Natural killer cell (primary cell): ENCODE results near the gene NPLOC4. TPM values are rescaled to one million over a fixed set of nuclear protein-coding genes. Genes with fewer than 3 reads are reported as not detected.

Source experiments
- ATAC-seq, 3 donors: fragments of 150-1000 bp in 2 of 3; fragments of 200-7000 bp in 1 of 3; cut with Tn5 transposase; 1 replicate in 1 of 3; 2 replicates in 2 of 3; pipeline ENCODE4 v1.10.0; 2021; ENCODE audit warnings: mild to moderate bottlenecking in 2 of 3, moderate library complexity in 2 of 3
- DNase-seq, 2 donors: peaks; one replicate each; pipeline versions ENCODE4 v3.0.0 to v3.0.0-alpha.2; 2013 to 2021; ENCODE audit warnings: mixed read lengths in 1 of 2
- H3K27ac ChIP-seq: one replicate; pipeline ENCODE4 v1.5.1; 2013; ENCODE audit warnings: mild to moderate bottlenecking, low read length
- H3K27me3 ChIP-seq: one replicate; pipeline ENCODE4 v1.6.1; 2013; ENCODE audit warnings: low read length; ENCODE audit not compliant: control insufficient read depth, insufficient read depth
- H3K36me3 ChIP-seq: one replicate; pipeline ENCODE4 v1.6.1; 2013; ENCODE audit warnings: low read length; ENCODE audit not compliant: control insufficient read depth, insufficient read depth
- H3K4me1 ChIP-seq: one replicate; pipeline ENCODE4 v1.6.1; 2013; ENCODE audit warnings: low read length; ENCODE audit not compliant: control insufficient read depth, insufficient read depth
- H3K4me3 ChIP-seq: one replicate; pipeline ENCODE4 v1.5.1; 2013; ENCODE audit warnings: low read length
- H3K9me3 ChIP-seq: one replicate; pipeline ENCODE4 v1.6.1; 2013; ENCODE audit warnings: low read length; ENCODE audit not compliant: control insufficient read depth, insufficient read depth
- H3K27ac Mint-ChIP-seq, 2 donors: one replicate each; pipeline ENCODE4 v1.8.0; 2022; ENCODE audit warnings: mild to moderate bottlenecking in 2 of 2, mixed read lengths in 2 of 2, moderate library complexity in 1 of 2
- H3K27me3 Mint-ChIP-seq, 2 donors: one replicate each; pipeline ENCODE4 v1.8.0; 2022; ENCODE audit warnings: low read depth in 2 of 2, mixed read lengths in 2 of 2
- H3K36me3 Mint-ChIP-seq: one replicate; pipeline ENCODE4 v1.8.0; 2022; ENCODE audit warnings: mixed read lengths
- H3K4me1 Mint-ChIP-seq, 2 donors: one replicate each; pipeline ENCODE4 v1.8.0; 2022; ENCODE audit warnings: mixed read lengths in 2 of 2
- H3K4me3 Mint-ChIP-seq: one replicate; pipeline ENCODE4 v1.8.0; 2022; ENCODE audit warnings: mild to moderate bottlenecking, moderate library complexity, mixed read lengths
- H3K9me3 Mint-ChIP-seq, 2 donors: one replicate each; pipeline ENCODE4 v1.8.0; 2022; ENCODE audit warnings: mixed read lengths in 2 of 2
- WGBS: methylation state at CpG from one replicate; pipeline ENCODE4 v1.1.7; 2013; ENCODE audit warnings: missing lambda C conversion rate; ENCODE audit not compliant: insufficient coverage; 5-methylcytosine and 5-hydroxymethylcytosine counted together
- intact Hi-C: fragments of 100-400 bp; cut with micrococcal nuclease; formaldehyde crosslinking; loops from one replicate; pipeline ENCODE4 v1.14.2; 2022
- total RNA-seq, 4 donors: library from RNA; stranded (reverse); fragments of 120-200 nt in 1 of 4; gene quantifications; one replicate each; pipeline versions ENCODE4 v1.2.3 to v1.2.4, GENCODE V29; 2013 to 2022
- TF ChIP-seq, protein P1 (sequence below): fragments of 200-600 bp; IDR thresholded peaks from one replicate; pipeline ENCODE4 v1.8.0; 2022; ENCODE audit warnings: antibody characterized with exemption

The NPLOC4 gene
- total RNA-seq, 3 donors from 2014 or later (not counting 1 experiment from before 2014, with no cell fraction given): 96.2 to 117 (median 99.1) TPM

GRCh38 chr17:81512562-81513371 is 124.1 kb downstream of the NPLOC4 start, which contains the start of gene ACTG1:
Gene ACTG1 (minus strand): TSS chr17:81512799. CDS start chr17:81512354, 445 bp downstream.
- WGBS: under 1% methylated on average over 111 of the region's 111 CpGs
- Histone ChIP-seq H3K4me1 (peaks cover 76% of the 10 kb centered on the region), H3K4me3 (peak within 1 kb of the TSS; percentile 74), H3K9me3 (no peaks in the 10 kb centered on the region), H3K27me3 (no peaks in the 10 kb centered on the region), H3K36me3 (peaks cover 38% of the 10 kb centered on the region), H3K27ac (peak within 1 kb of the TSS; percentile 91)
- peak within 1 kb of the TSS; percentile 95 to 98 for H3K27ac Mint-ChIP-seq
- H3K36me3 Mint-ChIP-seq: peaks cover 28% of the 10 kb centered on the region
- peak within 1 kb of the TSS; percentile 100 for H3K4me3 Mint-ChIP-seq
- intact Hi-C loops: loop anchor here (1.0 to 10.0 kb wide), 3 partner anchors 92 to 1705 kb away; partner anchors contain the start of gene BAHCC1
- TF ChIP-seq, protein P1, sequence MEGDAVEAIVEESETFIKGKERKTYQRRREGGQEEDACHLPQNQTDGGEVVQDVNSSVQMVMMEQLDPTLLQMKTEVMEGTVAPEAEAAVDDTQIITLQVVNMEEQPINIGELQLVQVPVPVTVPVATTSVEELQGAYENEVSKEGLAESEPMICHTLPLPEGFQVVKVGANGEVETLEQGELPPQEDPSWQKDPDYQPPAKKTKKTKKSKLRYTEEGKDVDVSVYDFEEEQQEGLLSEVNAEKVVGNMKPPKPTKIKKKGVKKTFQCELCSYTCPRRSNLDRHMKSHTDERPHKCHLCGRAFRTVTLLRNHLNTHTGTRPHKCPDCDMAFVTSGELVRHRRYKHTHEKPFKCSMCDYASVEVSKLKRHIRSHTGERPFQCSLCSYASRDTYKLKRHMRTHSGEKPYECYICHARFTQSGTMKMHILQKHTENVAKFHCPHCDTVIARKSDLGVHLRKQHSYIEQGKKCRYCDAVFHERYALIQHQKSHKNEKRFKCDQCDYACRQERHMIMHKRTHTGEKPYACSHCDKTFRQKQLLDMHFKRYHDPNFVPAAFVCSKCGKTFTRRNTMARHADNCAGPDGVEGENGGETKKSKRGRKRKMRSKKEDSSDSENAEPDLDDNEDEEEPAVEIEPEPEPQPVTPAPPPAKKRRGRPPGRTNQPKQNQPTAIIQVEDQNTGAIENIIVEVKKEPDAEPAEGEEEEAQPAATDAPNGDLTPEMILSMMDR: no peak
- H3K4me1 Mint-ChIP-seq: peaks cover 54 to 70% of the 10 kb centered on the region in 2 donors
- no peaks in the 10 kb centered on the region for H3K9me3 Mint-ChIP-seq
- peak; percentile 88 to 96 for DNase-seq
- no peaks in the 10 kb centered on the region for H3K27me3 Mint-ChIP-seq
- peak; percentile 67 to 88 (median 75) for ATAC-seq

GRCh38 chr17:81511804-81512561 is 124.9 kb downstream of the NPLOC4 start:
- Mint-ChIP-seq H3K4me3 (peak overlapping the region; percentile 100), H3K27me3 (no peaks in the 10 kb centered on the region), H3K27ac (peak overlapping the region; percentile 95 to 98), H3K9me3 (no peaks in the 10 kb centered on the region), H3K36me3 (peaks cover 28% of the 10 kb centered on the region), H3K4me1 (peaks cover 54 to 72% of the 10 kb centered on the region in 2 donors)
- H3K4me1 ChIP-seq: peaks cover 68% of the 10 kb centered on the region
- H3K27ac ChIP-seq: peak overlapping the region; percentile 45
- H3K27me3 ChIP-seq: no peaks in the 10 kb centered on the region
- H3K4me3 ChIP-seq: peak overlapping the region; percentile 74
- TF ChIP-seq, protein P1: no peak
- peak; percentile 3 to 7 (median 3) for ATAC-seq
- intact Hi-C loops: loop anchor here (1.0 to 10.0 kb wide), 3 partner anchors 93 to 1705 kb away; partner anchors contain the start of gene BAHCC1
- H3K9me3 ChIP-seq: no peaks in the 10 kb centered on the region
- WGBS: under 1% methylated on average over 62 of the region's 62 CpGs
- DNase-seq: peak; percentile 41 to 62
- H3K36me3 ChIP-seq: peaks cover 38% of the 10 kb centered on the region

DNA sequence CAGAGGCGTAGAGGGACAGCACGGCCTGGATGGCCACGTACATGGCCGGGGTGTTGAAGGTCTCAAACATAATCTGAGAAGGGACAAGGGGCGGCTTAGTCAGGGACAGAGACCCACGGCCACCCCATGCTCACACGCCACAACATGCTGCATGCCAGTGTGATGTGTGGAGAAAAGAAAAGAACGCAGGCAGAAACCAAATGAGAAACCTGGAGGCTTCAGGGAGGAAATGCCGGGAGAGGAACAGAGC is 125.4 kb downstream of the NPLOC4 start:
- Mint-ChIP-seq H3K27ac (peak overlapping the region; percentile 95 to 98), H3K4me1 (peaks cover 50 to 67% of the 10 kb centered on the region in 2 donors), H3K4me3 (peak overlapping the region; percentile 100), H3K36me3 (peaks cover 28% of the 10 kb centered on the region), H3K27me3 (no peaks in the 10 kb centered on the region), H3K9me3 (no peaks in the 10 kb centered on the region)
- ATAC-seq: no peak
- peaks cover 63% of the 10 kb centered on the region for H3K4me1 ChIP-seq
- DNase-seq: peak in 1 of 2 donors; percentile 48
- intact Hi-C loops: loop anchor here (5.0 to 10.0 kb wide), 2 partner anchors 93 to 1704 kb away; no protein-coding TSS in a partner anchor
- H3K9me3 ChIP-seq: no peaks in the 10 kb centered on the region
- H3K36me3 ChIP-seq: peaks cover 38% of the 10 kb centered on the region
- peak overlapping the region; percentile 45 for H3K27ac ChIP-seq
- TF ChIP-seq, protein P1: no peak
- no peaks in the 10 kb centered on the region for H3K27me3 ChIP-seq
- H3K4me3 ChIP-seq: peak overlapping the region; percentile 74
- 0% methylated on average over 9 of the region's 9 CpGs for WGBS
